HG03520 (cell line): Measurements from ENCODE around the gene AKR1C1.
"Not testable (repeated sequence)": the region's sequence is repeated elsewhere in the genome, so short reads cannot be mapped to it uniquely, and the experiment has no call there.

Source experiments
- ATAC-seq: cut with Tn5 transposase; IDR thresholded peaks from one replicate; pipeline ENCODE4 v1.9.1; 2021; ENCODE audit warnings: mild to moderate bottlenecking, moderate library complexity; ENCODE audit not compliant: unreplicated experiment

The AKR1C1 gene

DNA sequence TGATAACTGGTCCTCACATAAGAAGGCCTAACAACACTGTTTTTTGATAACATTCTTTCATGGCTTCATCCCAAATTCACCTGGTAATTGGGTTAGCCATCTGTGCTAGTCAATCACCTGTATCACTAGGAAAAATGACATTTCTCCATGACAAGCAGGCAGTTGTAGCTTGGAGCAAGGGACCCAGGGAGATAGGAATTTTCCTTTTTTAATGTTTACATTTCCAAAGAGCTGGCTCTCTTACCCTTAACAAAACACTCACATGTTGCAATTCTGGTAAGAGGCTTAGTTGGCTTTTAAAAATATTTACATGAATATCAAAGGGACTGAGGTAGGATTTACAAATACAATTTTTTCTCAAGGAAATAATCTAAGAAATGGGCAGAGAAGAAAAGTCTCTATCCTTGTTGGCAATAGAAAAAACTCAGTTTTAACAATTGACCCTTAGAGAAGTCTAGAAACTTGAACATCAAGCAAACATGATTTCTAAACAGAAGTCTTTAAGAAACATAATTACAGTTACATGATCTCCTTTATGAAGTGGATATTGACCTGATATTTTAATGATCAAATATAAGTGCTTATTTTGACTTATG, 16.1 kb upstream of the AKR1C1 start:
- ATAC-seq = no peak

DNA sequence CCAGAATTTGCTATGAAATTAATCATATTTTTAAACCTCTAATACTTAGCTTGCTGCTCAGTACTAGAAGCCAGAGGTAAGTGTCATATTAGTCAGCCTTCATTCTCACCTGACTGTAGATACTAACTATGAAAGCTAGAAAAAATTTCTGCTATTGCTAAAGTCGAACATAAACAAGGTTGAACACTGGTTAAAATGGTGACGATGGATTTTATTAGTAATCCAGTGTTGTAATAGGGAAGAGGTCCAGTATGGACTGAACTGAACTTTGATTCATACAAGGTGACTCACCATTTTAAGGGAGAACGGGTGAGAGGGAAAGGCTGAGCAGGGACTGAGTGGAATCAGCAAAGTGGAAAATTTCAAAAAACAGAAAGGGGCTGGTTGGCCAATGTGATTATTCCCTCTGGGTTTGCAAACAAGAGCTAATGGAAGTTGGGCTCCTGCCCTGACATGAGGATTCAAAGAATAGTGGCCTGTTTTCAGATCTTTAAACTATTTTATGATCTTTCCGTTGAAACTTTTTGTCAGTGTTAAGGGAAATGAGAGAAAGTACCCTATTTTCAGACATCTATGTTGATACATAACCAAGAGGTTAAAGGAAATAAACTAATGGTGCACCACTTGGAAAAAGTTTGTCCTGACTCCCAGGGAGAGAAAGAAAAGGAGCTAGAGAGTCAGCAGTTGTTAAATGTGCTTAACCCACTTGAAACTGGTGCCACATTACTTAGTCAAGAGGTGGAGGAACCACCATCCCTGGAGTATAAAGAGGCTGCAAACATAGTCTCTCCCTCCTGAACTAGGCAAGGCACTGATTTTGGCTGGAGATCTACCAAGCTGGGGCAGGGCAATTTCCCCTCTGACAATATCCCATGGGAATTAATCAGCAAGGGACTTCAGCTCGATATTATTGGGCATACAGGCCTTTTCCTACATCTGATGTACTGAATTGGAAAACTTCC, 15.3 kb upstream of the AKR1C1 start:
- ATAC-seq = no peak

DNA sequence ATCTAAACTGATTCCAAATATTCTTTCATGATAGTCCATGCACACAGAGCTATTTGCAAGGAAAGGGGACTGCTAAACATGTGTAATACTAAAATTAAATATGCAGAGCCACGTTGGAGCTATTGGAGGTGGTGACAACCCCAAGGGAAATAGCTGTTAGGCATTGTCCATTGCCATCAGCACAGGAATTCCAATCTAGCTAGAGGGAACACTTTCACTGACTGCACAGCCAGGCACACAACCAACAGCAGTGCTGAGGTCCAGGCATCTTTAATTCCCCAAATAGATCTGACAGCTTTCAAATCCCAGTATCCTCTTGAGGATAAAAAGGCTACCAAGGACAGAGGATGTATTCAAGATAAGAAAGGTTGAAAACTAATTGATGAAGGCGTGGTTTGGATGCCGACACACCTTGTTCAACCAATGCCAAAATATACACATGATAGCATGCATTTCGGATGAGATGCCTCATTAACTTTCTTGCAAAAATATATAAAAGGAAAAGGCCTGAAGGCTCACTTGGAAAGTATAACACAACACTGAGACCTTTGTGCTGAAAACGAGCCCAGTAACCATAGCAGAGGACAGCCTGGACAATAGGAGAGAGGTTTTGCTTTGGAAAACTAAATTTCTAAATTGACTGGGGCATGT, 11.6 kb upstream of the AKR1C1 start:
- ATAC-seq = not testable (repeated sequence)

DNA sequence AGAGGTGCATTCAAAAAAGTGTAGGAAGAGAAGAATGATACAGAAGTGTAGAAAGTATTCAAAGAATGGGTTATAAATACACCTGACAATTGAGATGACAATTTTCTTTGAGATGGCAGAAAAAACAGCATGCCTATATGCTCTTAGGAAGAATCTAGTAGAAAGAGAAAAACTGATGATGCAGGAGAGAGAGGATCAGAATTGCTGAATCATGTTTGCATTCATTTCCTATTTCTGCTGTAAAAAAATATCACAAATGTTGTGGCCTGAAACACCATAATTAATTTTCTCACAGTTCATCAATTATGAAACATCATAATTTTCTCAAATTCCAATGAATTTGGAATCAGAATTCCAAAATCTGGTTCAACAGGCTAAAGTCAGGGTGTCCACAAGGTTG, 9.8 kb upstream of the AKR1C1 start:
- ATAC-seq = no peak

DNA sequence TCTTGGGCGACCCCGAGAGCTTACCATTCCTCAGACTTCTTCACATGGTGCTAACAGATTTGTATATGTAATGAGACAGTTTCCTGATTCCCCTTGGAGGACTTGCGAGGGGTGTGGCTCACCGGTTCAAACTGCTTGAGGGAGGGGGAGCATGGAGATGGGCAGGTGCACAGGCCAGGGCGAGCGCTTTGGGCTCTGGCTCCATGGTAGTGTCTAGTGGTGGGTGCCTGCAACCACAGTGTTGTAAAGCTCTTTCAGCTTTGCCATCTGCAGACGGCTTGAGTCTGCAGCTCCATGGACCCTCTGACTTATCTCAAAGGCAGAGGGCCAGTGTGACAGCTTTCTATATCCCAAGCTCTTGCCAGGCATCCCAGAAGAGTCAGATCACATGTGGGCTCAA, 7.1 kb upstream of the AKR1C1 start:
- ATAC-seq = not testable (repeated sequence)

DNA sequence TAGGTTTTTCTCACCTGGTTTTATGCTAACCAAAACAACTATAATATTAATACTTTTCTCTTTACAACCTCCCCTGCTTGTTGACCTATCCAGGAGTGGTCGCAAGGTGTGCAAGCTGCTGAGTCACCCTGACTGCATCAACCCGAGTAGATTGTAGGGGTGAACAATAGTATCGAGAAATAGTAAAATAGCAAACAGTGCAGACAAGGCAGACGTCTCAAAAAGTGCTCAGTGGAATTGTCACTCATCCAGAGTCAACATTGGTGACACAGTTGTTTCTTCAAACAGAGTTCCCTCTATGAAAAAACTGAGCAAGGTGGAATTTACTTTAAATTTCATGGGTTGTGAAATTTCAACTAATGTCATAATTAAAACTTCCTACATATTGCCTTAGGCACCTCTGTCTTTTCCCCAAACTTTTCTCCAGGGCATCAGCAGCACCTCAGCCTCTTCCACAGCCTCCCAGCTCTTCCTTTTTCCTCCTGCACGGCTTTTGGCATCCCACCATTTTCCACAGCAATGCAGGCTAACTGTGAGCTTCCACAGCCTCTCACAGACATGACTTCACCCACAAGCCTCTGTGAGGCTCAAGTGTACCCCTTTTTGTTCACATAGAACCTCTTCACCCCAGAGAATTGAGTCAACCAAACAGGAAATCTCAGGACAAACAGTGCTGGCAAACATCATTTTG, 6.1 kb upstream of the AKR1C1 start:
- not testable (repeated sequence) for ATAC-seq

DNA sequence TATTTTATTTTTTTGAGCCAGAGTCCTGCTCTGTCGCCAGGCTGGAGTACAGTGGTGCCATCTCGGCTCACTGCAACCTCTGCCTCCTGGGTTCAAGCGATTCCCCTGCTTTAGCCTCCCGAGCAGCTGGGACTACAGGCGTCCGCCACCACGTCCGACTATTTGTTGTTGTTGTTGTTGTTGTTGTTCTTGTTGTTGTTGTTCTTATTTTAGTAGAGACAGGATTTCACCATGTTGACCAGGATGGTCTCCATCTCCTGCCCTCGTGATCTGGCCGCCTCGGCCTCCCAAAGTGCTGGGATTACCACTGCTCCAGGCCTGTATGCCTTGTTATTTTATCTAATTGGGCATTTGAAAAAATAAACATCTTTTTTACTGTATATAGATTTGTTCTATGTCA, 1.7 kb upstream of the AKR1C1 start:
- ATAC-seq = not testable (repeated sequence)

DNA sequence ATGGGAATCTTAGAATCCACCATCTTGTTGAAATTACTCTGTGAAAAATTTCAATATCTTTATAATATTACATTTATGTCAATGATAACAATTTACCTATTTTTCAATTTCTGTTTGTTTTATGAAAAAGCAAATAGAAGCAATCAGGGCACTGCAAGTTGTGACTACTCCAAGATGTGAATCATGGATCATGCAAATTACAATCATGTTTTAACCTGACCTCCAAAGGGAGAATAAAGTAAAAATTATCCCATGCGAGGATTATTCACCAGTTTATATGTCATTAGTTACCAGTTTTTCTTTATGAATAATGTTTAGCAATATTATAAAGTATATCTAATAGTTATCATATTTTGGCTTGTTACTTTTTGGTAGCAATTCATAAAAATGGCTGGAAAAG, 907 bp upstream of the AKR1C1 start:
- not testable (repeated sequence) for ATAC-seq

DNA sequence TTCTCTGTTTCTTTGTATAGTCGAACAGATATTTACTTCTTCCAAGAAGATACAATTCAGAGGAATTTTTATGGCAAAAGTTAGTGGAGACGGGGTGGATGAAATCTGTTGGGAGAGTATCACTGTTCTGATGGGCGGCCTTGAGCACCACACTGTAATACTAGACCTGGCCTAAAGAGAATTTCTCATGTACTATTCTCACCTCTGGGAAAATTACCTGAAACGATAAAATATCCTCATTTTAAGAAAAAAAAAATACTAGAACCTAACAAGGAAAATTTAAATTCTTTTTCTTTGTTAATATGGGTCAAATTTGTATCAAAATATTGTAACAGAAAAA, 570 bp downstream of the AKR1C1 start:
- not testable (repeated sequence) for ATAC-seq

DNA sequence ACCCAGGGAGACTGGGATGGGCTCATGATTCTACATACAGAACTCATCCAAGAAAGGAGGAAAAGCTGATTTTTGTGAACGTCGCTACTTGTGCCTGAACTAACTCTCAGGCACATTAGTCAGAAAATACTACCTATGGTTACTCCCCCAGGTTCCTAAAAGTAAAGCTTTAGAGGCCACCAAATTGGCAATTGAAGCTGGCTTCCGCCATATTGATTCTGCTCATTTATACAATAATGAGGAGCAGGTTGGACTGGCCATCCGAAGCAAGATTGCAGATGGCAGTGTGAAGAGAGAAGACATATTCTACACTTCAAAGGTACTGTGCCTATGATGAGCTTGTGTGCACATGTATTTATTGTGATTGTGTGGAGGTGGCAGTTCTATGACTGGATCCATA, 2.5 kb downstream of the AKR1C1 start:
- ATAC-seq = not testable (repeated sequence)

DNA sequence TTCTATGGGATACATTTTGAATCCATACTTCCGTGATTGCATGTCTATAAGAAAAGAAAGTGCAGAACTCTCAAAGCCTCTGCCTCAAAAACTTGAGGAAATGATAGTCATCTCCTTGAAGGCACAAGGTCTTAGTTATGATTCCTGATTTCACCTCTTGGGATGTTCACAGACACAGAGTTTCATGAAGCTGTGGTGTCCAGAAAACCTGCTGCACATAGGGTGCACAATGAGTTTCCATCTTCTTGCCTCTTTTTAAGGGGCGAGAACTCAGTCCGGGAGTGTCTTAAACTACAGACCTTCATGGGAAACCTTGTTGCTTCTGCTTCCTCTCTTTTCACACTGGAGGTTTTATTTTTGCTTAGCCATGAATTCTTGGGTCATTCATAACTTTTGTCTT, 4.0 kb downstream of the AKR1C1 start:
- ATAC-seq = not testable (repeated sequence)

DNA sequence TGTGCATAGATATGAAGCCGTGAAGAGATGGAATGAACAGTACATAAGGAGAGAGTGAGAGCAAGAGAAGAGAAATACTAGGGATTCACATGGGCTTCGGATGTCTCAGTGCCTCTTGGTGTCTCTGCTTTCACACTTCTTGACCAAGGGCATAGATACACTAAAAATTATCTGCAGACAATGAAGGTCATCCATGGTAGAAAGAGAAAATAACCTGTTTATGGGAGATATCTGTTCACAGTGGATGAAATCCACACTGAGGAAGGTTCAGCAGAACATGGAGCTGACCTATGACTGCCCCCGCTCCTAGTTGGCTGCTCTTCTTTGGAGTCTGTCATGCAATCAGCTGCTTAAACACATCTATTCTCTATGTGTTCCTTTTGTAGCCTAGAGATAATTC, 6.1 kb downstream of the AKR1C1 start:
- not testable (repeated sequence) for ATAC-seq

DNA sequence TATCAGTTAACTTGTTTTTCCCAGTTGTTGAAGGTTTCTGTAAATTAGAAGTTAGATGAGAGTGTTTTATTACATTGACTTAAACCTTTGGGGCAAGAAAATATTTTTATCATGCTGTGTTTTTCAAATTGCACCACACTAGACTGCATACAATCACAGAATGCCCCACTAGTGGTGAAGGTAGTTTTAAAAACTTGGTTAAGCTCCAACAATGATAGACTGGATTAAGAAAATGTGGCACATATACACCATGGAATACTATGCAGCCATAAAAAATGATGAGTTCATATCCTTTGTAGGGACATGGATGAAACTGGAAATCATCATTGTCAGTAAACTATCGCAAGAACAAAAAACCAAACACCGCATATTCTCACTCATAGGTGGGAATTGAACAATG, 7.1 kb downstream of the AKR1C1 start:
- not testable (repeated sequence) for ATAC-seq

DNA sequence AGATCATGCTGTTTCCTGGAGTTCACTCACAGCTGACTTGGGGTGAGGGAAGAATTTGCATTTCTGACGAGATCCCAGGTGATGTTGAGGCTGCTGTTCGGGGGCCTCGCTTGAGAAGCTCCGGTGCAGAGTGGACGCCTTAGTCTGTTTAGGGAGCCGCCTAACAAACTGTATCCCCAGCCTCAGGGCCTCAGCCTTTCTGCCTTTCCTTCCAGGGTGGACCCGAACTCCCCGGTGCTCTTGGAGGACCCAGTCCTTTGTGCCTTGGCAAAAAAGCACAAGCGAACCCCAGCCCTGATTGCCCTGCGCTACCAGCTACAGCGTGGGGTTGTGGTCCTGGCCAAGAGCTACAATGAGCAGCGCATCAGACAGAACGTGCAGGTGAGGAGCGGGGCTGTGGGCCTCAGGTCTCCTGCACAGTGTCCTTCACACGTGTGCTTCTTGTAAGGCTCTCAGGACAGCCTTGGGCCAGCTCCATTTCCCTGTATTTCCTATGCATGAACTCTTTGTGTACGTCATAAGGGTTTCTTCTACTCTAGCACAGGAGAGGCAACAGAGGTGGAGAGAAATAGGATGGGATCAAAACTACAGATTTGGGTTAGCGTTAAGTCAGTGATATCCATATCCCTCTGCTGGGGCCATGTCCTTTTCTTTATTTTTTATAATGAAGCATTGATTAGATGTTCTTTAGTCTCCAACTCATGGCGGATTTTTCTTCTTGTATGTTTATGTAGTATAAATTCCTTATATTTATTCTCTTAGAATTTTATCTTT, 9.3 kb downstream of the AKR1C1 start:
- ATAC-seq = not testable (repeated sequence)

DNA sequence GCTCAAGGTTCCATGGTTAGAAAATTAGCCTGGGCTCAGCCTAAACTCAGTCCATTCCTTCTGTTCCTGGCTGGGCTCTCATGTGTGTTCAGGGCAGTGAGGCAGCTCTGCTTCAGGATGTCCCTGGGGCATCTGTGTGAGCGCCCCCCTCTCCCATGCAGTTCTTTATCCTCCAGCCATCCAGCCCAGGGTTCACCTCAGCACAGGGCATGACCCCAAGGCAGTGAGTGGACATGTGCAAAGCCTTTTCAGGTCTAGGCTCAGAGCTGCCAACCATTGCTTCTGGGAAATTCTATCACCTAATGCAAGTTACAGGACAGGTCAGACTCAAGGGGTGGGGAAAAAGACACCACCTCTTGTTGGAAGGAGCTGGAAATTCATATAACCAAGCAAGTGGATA, 10.1 kb downstream of the AKR1C1 start:
- ATAC-seq = not testable (repeated sequence)

DNA sequence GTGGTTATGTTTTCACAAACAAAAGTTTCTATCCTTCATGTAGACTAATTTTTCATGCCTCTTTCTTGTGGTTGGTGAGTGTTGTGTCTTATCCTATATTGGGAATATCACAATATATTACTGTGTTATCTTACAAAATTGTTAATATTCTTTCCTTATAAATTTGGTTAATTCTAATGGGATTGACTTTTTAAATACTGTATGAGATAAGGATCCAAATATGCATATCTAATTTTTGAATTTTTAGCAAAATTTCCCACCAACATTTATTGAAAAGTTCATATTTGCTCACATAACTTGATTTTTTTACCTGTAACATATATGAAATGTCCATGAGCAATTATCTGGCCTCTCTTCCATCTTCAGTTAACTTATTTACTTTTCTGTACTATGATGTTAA, 11.2 kb downstream of the AKR1C1 start:
- ATAC-seq = not testable (repeated sequence)

DNA sequence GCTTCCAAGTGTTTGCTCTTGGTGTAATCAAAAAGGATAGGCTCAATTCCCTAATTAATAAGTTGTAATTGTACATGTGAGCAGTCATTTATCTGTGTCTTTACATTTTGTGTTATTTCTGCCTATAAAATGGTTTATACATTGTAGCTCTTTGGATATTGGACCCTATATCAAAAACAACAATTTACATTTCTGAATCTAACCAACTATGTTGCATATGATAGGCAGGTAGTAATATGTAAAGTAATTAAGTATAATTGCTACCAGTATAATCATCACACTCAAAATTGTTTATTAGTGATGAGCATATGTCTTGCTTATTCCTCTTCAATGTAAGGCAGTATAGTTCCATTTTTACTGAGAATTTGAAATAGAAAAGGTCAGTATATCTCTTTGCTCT, 13.8 kb downstream of the AKR1C1 start:
- no peak for ATAC-seq

DNA sequence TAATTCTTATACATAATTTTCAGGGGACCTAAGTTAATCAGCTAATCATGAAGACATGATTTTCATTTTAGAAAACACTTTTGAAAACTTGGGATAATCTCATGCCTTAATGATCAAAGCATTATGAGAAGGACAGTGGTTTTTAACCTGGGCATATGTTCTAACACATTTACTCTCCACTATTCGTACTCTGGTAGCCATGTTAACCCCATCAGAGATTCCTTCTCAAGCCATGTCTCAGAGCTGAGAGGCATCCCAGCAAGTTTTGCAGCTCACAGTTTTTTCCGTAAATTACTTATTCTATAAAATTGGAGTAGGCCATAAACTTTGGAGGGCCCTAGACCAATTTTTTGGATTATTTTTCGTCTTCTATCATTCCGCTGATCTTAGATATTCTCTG, 15.7 kb downstream of the AKR1C1 start:
- no peak for ATAC-seq

DNA sequence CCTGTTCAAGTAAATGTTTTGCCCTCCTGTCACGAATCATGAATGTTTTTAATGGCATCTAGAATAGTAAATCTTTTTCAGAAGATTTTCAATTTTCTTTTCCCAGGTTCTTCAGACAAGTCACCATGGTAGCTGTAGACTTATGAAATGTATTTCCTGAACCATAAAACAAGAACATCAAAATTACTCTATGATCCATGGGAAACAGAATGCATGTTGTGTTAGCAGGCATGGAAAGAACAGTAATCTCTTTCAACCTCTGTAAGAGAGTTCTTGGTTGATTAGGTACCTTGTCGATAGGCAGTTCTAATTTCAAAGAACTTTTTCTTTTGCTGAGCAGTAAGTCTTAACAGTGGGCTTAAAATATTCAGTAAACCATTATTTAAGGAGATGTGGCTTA, 17.6 kb downstream of the AKR1C1 start:
- no peak for ATAC-seq

DNA sequence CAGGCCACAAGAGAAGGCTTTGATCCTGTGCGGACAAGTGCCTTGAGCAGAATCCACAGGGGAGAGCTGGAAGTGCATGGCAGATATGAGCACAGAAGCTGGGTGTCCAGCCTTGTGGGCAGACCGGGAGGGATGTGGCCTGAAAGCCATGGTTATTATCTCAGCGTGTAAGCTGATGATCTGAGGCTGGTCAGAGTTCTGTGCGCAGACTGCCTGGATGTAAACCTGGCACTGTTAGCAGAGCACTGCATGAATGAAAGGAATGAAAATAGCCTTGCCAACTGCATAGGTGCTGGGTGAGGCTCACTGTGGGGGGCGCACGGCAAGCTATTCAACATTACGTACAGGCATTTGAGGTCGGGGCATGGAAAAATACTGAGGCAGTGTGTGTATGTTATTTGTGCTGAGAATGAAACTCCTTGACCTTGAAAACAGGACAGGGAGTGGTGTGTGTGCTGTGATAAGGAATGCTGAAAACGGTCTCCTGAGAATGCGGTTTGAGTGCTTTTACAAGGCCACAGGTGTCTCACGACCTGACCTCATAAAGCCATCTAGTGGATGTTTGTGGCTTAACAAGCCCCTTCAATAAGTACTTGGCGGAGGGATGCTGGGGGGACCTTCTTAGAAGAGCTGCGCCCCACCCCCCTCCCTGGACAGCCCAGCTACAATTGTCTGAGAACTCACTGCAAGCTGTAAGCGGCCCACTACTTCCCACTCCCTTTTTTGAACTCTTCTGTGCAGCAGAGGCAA, 18.7 kb downstream of the AKR1C1 start:
- peak; percentile 50 for ATAC-seq
